K562 (cell line): ENCODE data around the gene SUOX. TPM values are rescaled to one million over a fixed set of nuclear protein-coding genes. Genes with fewer than 3 reads are reported as not detected.

ENCODE experiments used
- ATAC-seq: fragments of 200-7000 bp; cut with Tn5 transposase; 3 replicates; pipeline ENCODE4 v1.9.1; 2020; ENCODE audit warnings: moderate library complexity
- BruUV-seq: library from RNA; stranded (reverse); fragments of 400-500 nt; replicated peaks from 2 replicates; lab custom pipeline; 2021; lab: Mats Ljungman, UMichigan
- CTCF ChIA-PET: fragments of 300-600 bp; formaldehyde crosslinking; extraction: SDS; loops from one replicate; lab custom pipeline; 2021; ENCODE audit warnings: low intra/inter-chr PET ratio; lab: Yijun Ruan, JAX
- POLR2A ChIA-PET: fragments of 300-600, 350-650 bp; sonication (Branson Sonifier 250); formaldehyde crosslinking; extraction: SDS; loops from one replicate; lab custom pipeline; 2021; ENCODE audit warnings: antibody characterized with exemption, inconsistent platforms; lab: Yijun Ruan, JAX
- DNase-seq, 4 experiments: peaks; one replicate each; pipeline versions ENCODE4 v3.0.0 to v3.0.0-alpha.2; 2011 to 2018; ENCODE audit warnings: low spot score in 3 of 4, mixed read lengths in 3 of 4; ENCODE audit errors: extremely low read depth in 1 of 4
- FAIRE-seq: peaks from 2 replicates; lab custom pipeline; 2011; peaks lifted over from hg19 to GRCh38; lab: Jason Lieb, UNC
- H2AFZ ChIP-seq: 2 replicates; pipeline ENCODE4 v1.6.0; 2011; ENCODE audit warnings: low read depth, low read length, control low read depth, inconsistent platforms
- H3K27ac ChIP-seq: fragments of 200-600 bp; 3 replicates; pipeline ENCODE4 v1.8.0; 2011; ENCODE audit warnings: low read depth, mild to moderate bottlenecking, control low read depth, inconsistent platforms, low read length, moderate library complexity, mixed read lengths; ENCODE audit errors: extremely low read depth
- H3K27me3 ChIP-seq, 2 experiments: fragments of 300-600 bp in 1 of 2; 2 replicates in 1 of 2; 3 replicates in 1 of 2; pipeline versions ENCODE4 v1.6.0 to v1.8.0; 2011; ENCODE audit warnings: inconsistent platforms in 2 of 2, low read length in 2 of 2, mild to moderate bottlenecking in 1 of 2, mixed read lengths in 1 of 2, moderate library complexity in 1 of 2; ENCODE audit not compliant: control insufficient read depth in 2 of 2, insufficient read depth in 2 of 2
- H3K36me3 ChIP-seq: fragments of 300-600 bp; 3 replicates; pipeline ENCODE4 v1.8.0; 2011; ENCODE audit warnings: mild to moderate bottlenecking, low read length, inconsistent platforms; ENCODE audit not compliant: control insufficient read depth, insufficient read depth
- H3K4me1 ChIP-seq, 2 experiments: fragments of 200-600 bp in 1 of 2; replicated peaks in 1 of 2; 2 replicates in 1 of 2; 3 replicates in 1 of 2; pipeline versions ENCODE4 v1.5.1 to v1.8.0; 2011; ENCODE audit warnings: inconsistent platforms in 2 of 2, low read length in 2 of 2, mild to moderate bottlenecking in 1 of 2, mixed read lengths in 1 of 2, moderate library complexity in 1 of 2; ENCODE audit not compliant: control insufficient read depth in 2 of 2, insufficient read depth in 2 of 2
- H3K4me2 ChIP-seq: 2 replicates; pipeline ENCODE4 v1.6.1; 2011; ENCODE audit warnings: low read length, control low read depth, inconsistent platforms, mixed read lengths; ENCODE audit not compliant: insufficient read depth
- H3K4me3 ChIP-seq: fragments of 200-600 bp; sonication (generic), shearing (Covaris generic); 2 replicates; pipeline ENCODE4 v1.5.1; 2016; ENCODE audit warnings: control low read depth, inconsistent platforms
- H3K79me2 ChIP-seq: fragments of 200-600 bp; 3 replicates; pipeline ENCODE4 v1.8.0; 2011; ENCODE audit warnings: low read length, inconsistent platforms; ENCODE audit not compliant: control insufficient read depth, insufficient read depth
- H3K9ac ChIP-seq, 2 experiments: 2 replicates each; pipeline versions ENCODE4 v1.6.0 to v1.6.1; 2011; ENCODE audit warnings: low read depth in 2 of 2, low read length in 2 of 2, control low read depth in 1 of 2, inconsistent platforms in 1 of 2, mild to moderate bottlenecking in 1 of 2, mixed read lengths in 1 of 2; ENCODE audit not compliant: insufficient read depth in 1 of 2
- H3K9me1 ChIP-seq: one replicate; pipeline ENCODE4 v1.6.0; 2011; ENCODE audit warnings: inconsistent platforms, mild to moderate bottlenecking, low read length, moderate library complexity; ENCODE audit not compliant: control insufficient read depth, insufficient read depth
- H3K9me3 ChIP-seq: replicated peaks from 2 replicates; pipeline ENCODE4 v1.5.1; 2011; ENCODE audit warnings: low read depth, low read length, inconsistent platforms; ENCODE audit not compliant: control insufficient read depth, insufficient read depth
- H4K20me1 ChIP-seq: replicated peaks from 2 replicates; pipeline ENCODE4 v1.6.1; 2011; ENCODE audit warnings: low read length, inconsistent platforms, mixed read lengths; ENCODE audit not compliant: control insufficient read depth, insufficient read depth
- AFF1 ChIP-seq, 2 experiments: fragments of 450-650 bp; IDR thresholded peaks; 2 replicates each; pipeline ENCODE4 v1.6.1; 2018; ENCODE audit warnings: mild to moderate bottlenecking in 2 of 2, low read depth in 1 of 2; ENCODE audit not compliant: partially characterized antibody in 2 of 2
- CREBBP ChIP-seq: IDR thresholded peaks from one replicate; pipeline ENCODE4 v1.6.1; 2012; ENCODE audit warnings: low read depth, mild to moderate bottlenecking, control low read depth, inconsistent platforms, low read length
- CREM ChIP-seq: IDR thresholded peaks from 2 replicates; pipeline ENCODE4 v1.6.1; 2014; ENCODE audit warnings: antibody characterized with exemption, low read depth
- DACH1 ChIP-seq: fragments of 450-650 bp; IDR thresholded peaks from 2 replicates; pipeline ENCODE4 v1.6.1; 2018; ENCODE audit not compliant: partially characterized antibody
- E2F4 ChIP-seq: sonication (generic); formaldehyde crosslinking; IDR thresholded peaks from 2 replicates; pipeline ENCODE4 v1.8.0; 2022; ENCODE audit warnings: mild to moderate bottlenecking, low read depth, missing genetic modification reagents
- HOMEZ ChIP-seq: fragments of 250-450 bp; sonication (Bioruptor Pico); IDR thresholded peaks from 2 replicates; pipeline ENCODE4 v1.4.0; 2020; ENCODE audit warnings: mild to moderate bottlenecking, moderate library complexity
- MECOM ChIP-seq: fragments of 250-450 bp; sonication (Bioruptor Pico); IDR thresholded peaks from 2 replicates; pipeline ENCODE4 v1.8.0; 2022; ENCODE audit warnings: inconsistent platforms
- NR1H2 ChIP-seq: sonication (generic); formaldehyde crosslinking; IDR thresholded peaks from 2 replicates; pipeline ENCODE4 v1.4.0; 2020; ENCODE audit warnings: mild to moderate bottlenecking, missing genetic modification reagents
- PHB ChIP-seq: fragments of 250-450 bp; sonication (Bioruptor Pico); IDR thresholded peaks from 2 replicates; pipeline ENCODE4 v1.5.0; 2021
- PML ChIP-seq: IDR thresholded peaks from 2 replicates; pipeline ENCODE4 v1.6.1; 2012; ENCODE audit warnings: low read length, inconsistent platforms
- PTRF ChIP-seq: fragments of 450-650 bp; IDR thresholded peaks from 2 replicates; pipeline ENCODE4 v1.6.1; 2016; ENCODE audit warnings: mild to moderate bottlenecking, missing genetic modification characterization, missing compliant biosample characterization
- SMC3 ChIP-seq: conservative IDR thresholded peaks from 2 replicates; pipeline ENCODE4 v1.6.1; 2011; ENCODE audit warnings: low read depth, low read length, improper control_type of control experiment; ENCODE audit not compliant: insufficient read depth
- TEAD2 ChIP-seq: fragments of 450-650 bp; IDR thresholded peaks from 2 replicates; pipeline ENCODE4 v1.6.1; 2016; ENCODE audit warnings: missing genetic modification characterization, control low read depth, missing compliant biosample characterization
- ZNF24 ChIP-seq: fragments of 450-650 bp; IDR thresholded peaks from 2 replicates; pipeline ENCODE4 v1.6.1; 2016
- ZNF584 ChIP-seq: fragments of 200-800 bp; sonication (Bioruptor generic); IDR thresholded peaks from 2 replicates; pipeline ENCODE4 v1.6.1; 2016; ENCODE audit warnings: low read depth, mild to moderate bottlenecking, missing genetic modification characterization, missing compliant biosample characterization
- ZNF785 ChIP-seq: fragments of 250-450 bp; sonication (Bioruptor Pico); IDR thresholded peaks from 2 replicates; pipeline ENCODE4 v1.4.0; 2020; ENCODE audit warnings: mild to moderate bottlenecking
- WGBS: fragments of 100-300 bp; shearing (Covaris generic); methylation state at CpG from one replicate; pipeline ENCODE4 v1.1.6; 2016; ENCODE audit warnings: low coverage, mixed read lengths; ENCODE audit not compliant: insufficient coverage; ENCODE audit errors: missing lambda C conversion rate; 5-methylcytosine and 5-hydroxymethylcytosine counted together
- in situ Hi-C: fragments of 300-500 bp; cut with MboI; formaldehyde crosslinking; loops from 4 replicates; pipeline ENCODE4 v1.15.0; 2018; ENCODE audit warnings: inconsistent platforms, mixed read lengths
- intact Hi-C: fragments of 100-400 bp; cut with micrococcal nuclease; formaldehyde crosslinking; loops from 2 replicates; pipeline ENCODE4 v1.14.2; 2022
- polyA plus RNA-seq, 8 experiments: library from polyadenylated mRNA; depleted of rRNA in 4 of 8; stranded (reverse) in 5 of 8; unstranded in 3 of 8; fragments of >200 nt; fragmentation: Nextera tagmentation in 2 of 8; fragmentation: Illumina TruSeq in 1 of 8; extraction: Ambion mirVana in 2 of 8; extraction: Trizol in 1 of 8; gene quantifications; 2 replicates each; pipeline versions ENCODE4 v1.2.1 to v1.2.3, GENCODE V29; 2011 to 2014; ENCODE audit warnings: inconsistent platforms in 1 of 8, missing spikeins in 1 of 8
- total RNA-seq, 7 experiments: library from RNA; depleted of rRNA in 6 of 7; stranded (reverse); fragments of >200 nt in 6 of 7; fragmentation: Illumina TruSeq in 2 of 7; extraction: Trizol in 2 of 7; gene quantifications; 2 replicates each; pipeline versions ENCODE4 v1.2.1 to v1.2.3, GENCODE V29; 2011 to 2021; ENCODE audit warnings: low replicate concordance in 1 of 7

Gene SUOX
- total and polyA plus RNA-seq, 9 of the 15 experiments (the other 6 are each of a cell fraction or from before 2014, with no cell fraction given): 9.2 to 39.7 (median 25.4) TPM

GRCh38 chr12:55972911-55973598 lies 24.0 kb upstream of the SUOX start:
- Histone ChIP-seq H3K36me3 (peaks cover 58% of the 10 kb centered on the region), H4K20me1 (no peaks in the 10 kb centered on the region; the same call in 1 of the 2 replicates), H3K4me3 (peak overlapping the region; percentile 47), H3K4me1 (peaks cover 11 to 22% of the 10 kb centered on the region in 2 experiments), H3K27me3 (no peaks in the 10 kb centered on the region), H3K9ac (peak overlapping the region; percentile 81 to 86; a peak in 3 of 4 replicates), H3K9me3 (no peaks in the 10 kb centered on the region), H3K79me2 (peaks cover 53% of the 10 kb centered on the region), H3K4me2 (peak overlapping the region; percentile 99), H2AFZ (peak overlapping the region; percentile 61), H3K9me1 (no peaks in the 10 kb centered on the region), H3K27ac (peak overlapping the region; percentile 88)
- BruUV-seq: TSS peak; percentile 97
- in situ Hi-C loops (no loop called here), intact Hi-C loops (loop anchor here (2.0 to 5.0 kb wide), 2 partner anchors 46 to 48 kb away; partner anchors contain the start of genes IKZF4 and PYM1)
- CTCF ChIA-PET: interaction anchor here (0.7 kb wide), 1 partner anchor 190 kb away, joined by 7 read pairs; no protein-coding TSS in a partner anchor
- FAIRE-seq: no peak
- peak; percentile 15 for ATAC-seq
- POLR2A ChIA-PET: interaction anchor here (0.6 to 2.5 kb wide), 25 partner anchors 12 to 325 kb away, joined by 3 to 49 read pairs (median 5); partner anchors contain the start of genes DNAJC14, IKZF4, ORMDL2 and SARNP
- peak in 1 of 4 experiments; percentile 29 for DNase-seq
- WGBS: 2% methylated on average over 18 of the region's 18 CpGs
- TF ChIP-seq CREBBP (no peak), ZNF24 (no peak), PTRF (no peak), MECOM (CRISPR knock-in tag) (no peak), NR1H2 (CRISPR knock-in tag) (no peak), E2F4 (CRISPR knock-in tag) (no peak), PHB (CRISPR knock-in tag) (no peak), DACH1 (no peak), AFF1 (IDR thresholded peaks at IDR 0.05; ENCODE audit: low read depth in 1 of 2, partially characterized antibody in 2 of 2) (peak; percentile 67 to 93), SMC3 (no peak), CREM (no peak), ZNF584 (CRISPR knock-in tag) (no peak), HOMEZ (CRISPR knock-in tag) (no peak), TEAD2 (tag) (no peak), ZNF785 (no peak), PML (no peak)
